Peyer's patch (tissue), 4 donors: ENCODE data around the gene MVP. TPM values are rescaled to one million over a fixed set of nuclear protein-coding genes. Genes with fewer than 3 reads are reported as not detected.

Source experiments
- DNase-seq, 3 donors: peaks; one replicate each; pipeline ENCODE4 v3.0.0-alpha.2; 2017 to 2019
- H3K27ac ChIP-seq, 4 donors: fragments of 200-600 bp; sonication (generic); one replicate each; pipeline ENCODE4 v1.5.1; 2016 to 2019
- H3K27me3 ChIP-seq, 2 donors: fragments of 200-600 bp; sonication (generic); one replicate each; pipeline ENCODE4 v1.5.1; 2019
- H3K36me3 ChIP-seq, 3 donors: fragments of 200-600 bp; sonication (generic); one replicate each; pipeline ENCODE4 v1.5.1; 2016 to 2019
- H3K4me1 ChIP-seq, 4 donors: fragments of 200-600 bp; sonication (generic); one replicate each; pipeline ENCODE4 v1.5.1; 2016 to 2019
- H3K4me3 ChIP-seq, 4 donors: fragments of 200-600 bp; sonication (generic); 1 replicate in 3 of 4; 2 replicates in 1 of 4; pipeline ENCODE4 v1.5.1; 2016 to 2019; ENCODE audit warnings: mild to moderate bottlenecking in 1 of 4
- H3K9me3 ChIP-seq, 4 donors: fragments of 200-600 bp; sonication (generic); one replicate each; pipeline ENCODE4 v1.5.1; 2016 to 2019; ENCODE audit warnings: mild to moderate bottlenecking in 1 of 4
- POLR2A ChIP-seq, 2 donors: fragments of 450-650 bp; IDR thresholded peaks; one replicate each; pipeline ENCODE4 v1.5.1; 2017; ENCODE audit warnings: antibody characterized with exemption in 2 of 2, mild to moderate bottlenecking in 2 of 2, moderate library complexity in 2 of 2
- total RNA-seq, 4 donors: library from RNA; depleted of rRNA; stranded (reverse); fragments of >200 nt; gene quantifications; one replicate each; pipeline ENCODE4 v1.1.0, GENCODE V29; 2016
- TF ChIP-seq, protein P1 (sequence below), 6 experiments: fragments of 450-650 bp in 4 of 6; fragments of 200-600 bp in 2 of 6; sonication (generic) in 1 of 6; IDR thresholded peaks; one replicate each; pipeline ENCODE4 v1.5.1; 2017 to 2019; ENCODE audit warnings: antibody characterized with exemption in 6 of 6, mild to moderate bottlenecking in 3 of 6, moderate library complexity in 1 of 6

The MVP gene
- total RNA-seq, 4 donors from 2014 or later, result 222 to 709 (median 645) TPM

DNA sequence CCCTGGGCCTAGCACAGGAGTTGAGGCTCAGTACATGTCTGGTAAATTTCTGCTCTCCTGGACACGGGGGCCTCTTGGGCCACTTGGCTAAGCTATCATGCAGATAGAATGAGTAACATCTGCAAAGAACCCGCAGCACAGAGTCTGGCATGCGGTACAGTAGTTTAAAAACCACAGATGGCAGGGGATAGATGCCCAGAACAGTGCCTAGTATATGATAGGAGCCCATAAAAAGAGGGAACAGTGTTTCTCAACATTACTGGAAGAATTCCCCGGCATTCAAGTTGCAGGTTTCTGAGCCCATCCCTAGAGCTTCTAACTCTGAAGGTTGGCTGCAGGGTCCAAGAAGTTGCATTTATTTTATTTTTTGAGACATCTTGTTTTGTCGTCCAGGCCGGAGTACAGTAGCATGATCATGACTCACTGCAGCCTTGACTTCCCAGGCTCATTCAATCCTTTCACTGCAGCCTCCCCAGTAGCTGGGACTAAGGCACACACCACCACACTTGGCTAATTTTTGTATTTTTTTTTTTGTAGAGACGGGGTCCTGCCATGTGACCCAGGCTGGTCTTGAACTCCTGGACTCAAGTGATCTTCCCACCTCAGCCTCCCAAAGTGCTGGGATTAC lies 37.0 kb downstream of the MVP start:
- Histone ChIP-seq H3K36me3 (peaks cover 0 to 33% (median 0%) of the 10 kb centered on the region in 3 donors), H3K4me1 (peaks cover 6 to 16% (median 7%) of the 10 kb centered on the region in 4 donors), H3K9me3 (no peaks in the 10 kb centered on the region), H3K27ac (no peak overlapping the region), H3K27me3 (no peaks in the 10 kb centered on the region), H3K4me3 (no peak overlapping the region)
- DNase-seq, result no peak
- TF ChIP-seq, protein P1, sequence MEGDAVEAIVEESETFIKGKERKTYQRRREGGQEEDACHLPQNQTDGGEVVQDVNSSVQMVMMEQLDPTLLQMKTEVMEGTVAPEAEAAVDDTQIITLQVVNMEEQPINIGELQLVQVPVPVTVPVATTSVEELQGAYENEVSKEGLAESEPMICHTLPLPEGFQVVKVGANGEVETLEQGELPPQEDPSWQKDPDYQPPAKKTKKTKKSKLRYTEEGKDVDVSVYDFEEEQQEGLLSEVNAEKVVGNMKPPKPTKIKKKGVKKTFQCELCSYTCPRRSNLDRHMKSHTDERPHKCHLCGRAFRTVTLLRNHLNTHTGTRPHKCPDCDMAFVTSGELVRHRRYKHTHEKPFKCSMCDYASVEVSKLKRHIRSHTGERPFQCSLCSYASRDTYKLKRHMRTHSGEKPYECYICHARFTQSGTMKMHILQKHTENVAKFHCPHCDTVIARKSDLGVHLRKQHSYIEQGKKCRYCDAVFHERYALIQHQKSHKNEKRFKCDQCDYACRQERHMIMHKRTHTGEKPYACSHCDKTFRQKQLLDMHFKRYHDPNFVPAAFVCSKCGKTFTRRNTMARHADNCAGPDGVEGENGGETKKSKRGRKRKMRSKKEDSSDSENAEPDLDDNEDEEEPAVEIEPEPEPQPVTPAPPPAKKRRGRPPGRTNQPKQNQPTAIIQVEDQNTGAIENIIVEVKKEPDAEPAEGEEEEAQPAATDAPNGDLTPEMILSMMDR (IDR thresholded peaks at IDR 0.05), result no peak
- no peak for TF ChIP-seq POLR2A (IDR thresholded peaks at IDR 0.05)

DNA sequence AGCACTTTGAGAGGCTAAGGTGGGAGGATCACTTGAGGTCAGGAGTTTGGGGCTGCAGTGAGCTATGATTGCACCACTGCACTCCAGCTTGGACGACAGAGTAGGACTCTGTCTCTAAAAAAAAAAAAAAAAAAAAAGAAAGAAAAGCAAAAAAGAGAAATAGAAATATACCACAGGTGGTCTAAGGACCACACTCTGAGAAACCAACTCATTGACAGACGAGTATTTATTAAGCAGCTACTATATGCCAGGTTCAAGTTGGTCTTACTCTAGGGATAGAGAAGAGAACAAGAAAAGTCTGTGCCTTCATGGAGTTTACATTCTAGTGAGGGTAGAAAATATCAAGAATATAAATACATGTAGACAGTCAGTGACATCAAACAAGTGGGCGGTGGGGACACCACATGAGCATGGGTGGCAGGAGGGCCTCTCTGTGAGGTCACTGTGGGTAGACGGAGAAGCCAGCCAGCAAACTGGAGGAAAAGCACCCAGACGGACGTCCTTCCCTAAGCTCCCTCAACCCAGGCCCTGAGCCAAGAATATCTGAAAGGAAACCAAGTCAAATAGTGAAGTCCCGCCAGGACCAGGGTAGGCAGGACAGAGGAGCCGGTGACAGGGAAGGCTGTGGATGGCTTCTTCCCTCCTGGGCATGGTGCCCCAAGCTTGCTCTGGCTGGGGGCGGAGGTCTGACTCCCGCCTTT lies 38.0 kb downstream of the MVP start:
- no peak overlapping the region for H3K27ac ChIP-seq
- no peaks in the 10 kb centered on the region for H3K27me3 ChIP-seq
- H3K4me1 ChIP-seq, result peaks cover 6 to 16% (median 8%) of the 10 kb centered on the region in 4 donors
- DNase-seq, result no peak
- H3K36me3 ChIP-seq, result peaks cover 0 to 33% (median 0%) of the 10 kb centered on the region in 3 donors
- TF ChIP-seq, protein P1 (IDR thresholded peaks at IDR 0.05), result no peak
- no peak for TF ChIP-seq POLR2A (IDR thresholded peaks at IDR 0.05)
- H3K4me3 ChIP-seq, result no peak overlapping the region
- no peaks in the 10 kb centered on the region for H3K9me3 ChIP-seq

DNA sequence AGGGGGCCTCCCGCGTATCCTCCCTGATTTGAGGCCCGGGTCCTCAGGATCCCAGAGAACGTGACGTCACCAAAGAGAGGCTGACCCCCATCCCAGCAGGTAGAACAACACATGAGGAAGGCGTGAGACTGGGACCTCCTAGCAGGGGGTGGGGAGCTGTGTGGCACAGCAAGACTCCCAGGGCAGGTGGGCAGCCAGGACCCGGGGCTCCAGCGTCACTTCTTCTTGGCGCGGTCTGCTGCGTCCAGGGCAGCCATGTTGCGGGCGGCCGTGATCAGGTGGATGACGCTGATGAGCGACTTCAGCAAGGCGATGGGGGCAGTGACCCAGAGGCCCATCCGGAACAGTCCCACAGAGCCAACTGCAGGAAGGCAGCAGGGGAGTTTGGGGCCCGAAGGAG lies 38.7 kb downstream of the MVP start:
- Histone ChIP-seq H3K27me3 (no peaks in the 10 kb centered on the region), H3K4me1 (peaks cover 6 to 19% (median 8%) of the 10 kb centered on the region in 4 donors), H3K36me3 (peaks cover 0 to 33% (median 0%) of the 10 kb centered on the region in 3 donors), H3K4me3 (no peak overlapping the region), H3K9me3 (no peaks in the 10 kb centered on the region), H3K27ac (no peak overlapping the region)
- TF ChIP-seq, protein P1 (IDR thresholded peaks at IDR 0.05), result no peak
- no peak for TF ChIP-seq POLR2A (IDR thresholded peaks at IDR 0.05)
- no peak for DNase-seq

DNA sequence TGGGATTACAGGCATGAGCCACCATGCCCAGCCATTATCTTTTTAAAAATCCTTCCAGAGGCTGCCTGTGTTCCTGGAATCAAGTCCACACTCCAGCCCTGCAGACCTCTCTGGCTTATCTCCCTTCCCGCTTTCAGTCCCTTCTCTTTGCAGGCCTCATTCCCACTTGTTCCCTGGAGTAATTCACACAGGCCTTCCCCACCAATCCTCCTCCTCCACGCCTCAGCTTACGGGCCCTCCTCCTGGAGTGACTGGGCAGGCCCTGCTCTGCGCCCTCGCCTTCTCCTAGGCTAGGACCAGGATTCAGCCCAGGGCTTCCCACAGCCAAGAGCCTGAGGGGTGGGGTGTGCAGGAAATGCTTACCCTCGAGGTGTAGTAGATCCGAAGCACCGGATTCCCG lies 40.0 kb downstream of the MVP start:
- Histone ChIP-seq H3K36me3 (peaks cover 0 to 33% (median 0%) of the 10 kb centered on the region in 3 donors), H3K4me1 (peaks cover 6 to 19% (median 8%) of the 10 kb centered on the region in 4 donors), H3K4me3 (no peak overlapping the region), H3K27me3 (no peaks in the 10 kb centered on the region), H3K27ac (no peak overlapping the region), H3K9me3 (no peaks in the 10 kb centered on the region)
- no peak for TF ChIP-seq POLR2A (IDR thresholded peaks at IDR 0.05)
- TF ChIP-seq, protein P1 (IDR thresholded peaks at IDR 0.05), result no peak
- DNase-seq, result no peak

DNA sequence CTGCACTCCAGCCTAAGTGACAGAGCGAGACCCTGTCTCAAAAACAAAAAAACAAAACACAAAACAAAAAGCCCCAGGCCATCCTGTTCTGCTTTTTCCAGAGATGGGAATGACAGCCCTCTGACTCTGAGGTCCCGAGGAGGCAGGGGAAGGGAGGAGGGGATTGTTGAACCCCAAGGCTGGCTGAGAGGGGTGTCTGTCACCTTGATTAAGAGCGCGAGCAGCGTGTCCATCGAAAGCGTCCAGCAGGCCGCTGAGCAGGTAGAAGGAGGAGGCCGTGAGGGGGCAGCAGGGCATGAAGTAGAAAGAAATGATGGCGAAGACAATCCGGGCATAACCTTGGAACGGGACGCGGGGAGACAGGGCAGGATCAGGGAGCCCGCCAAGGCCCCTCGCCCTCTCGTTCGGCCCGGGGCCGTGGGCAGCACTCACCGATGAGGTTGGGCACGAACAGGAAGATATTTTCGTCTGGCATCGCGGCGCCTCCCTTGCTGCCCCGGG lies 42.2 kb downstream of the MVP start:
- TF ChIP-seq, protein P1 (IDR thresholded peaks at IDR 0.05), result peak in 2 of 6 experiments; percentile 11 to 28
- TF ChIP-seq POLR2A (IDR thresholded peaks at IDR 0.05), result no peak
- Histone ChIP-seq H3K27me3 (no peaks in the 10 kb centered on the region), H3K27ac (peak overlapping the region; percentile 82 to 96 (median 89)), H3K9me3 (no peaks in the 10 kb centered on the region), H3K36me3 (peaks cover 0 to 33% (median 0%) of the 10 kb centered on the region in 3 donors), H3K4me1 (peaks cover 6 to 19% (median 8%) of the 10 kb centered on the region in 4 donors), H3K4me3 (peak overlapping the region; percentile 94 to 99 (median 98))
- DNase-seq, result peak; percentile 20 to 67 (median 62)
